Stimulated activated CD8-positive, alpha-beta memory T cell treated with anti-CD3 and anti-CD28 coated beads, Interleukin-4, amount 100 ng/mL, for 48 hours (primary cell): ENCODE measurements around the gene ZFP42.
"Not testable (repeated sequence)": the region's sequence is repeated elsewhere in the genome, so short reads cannot be mapped to it uniquely, and the experiment has no call there.

Source experiments
- DNase-seq: peaks from one replicate; pipeline ENCODE4 v3.0.0-alpha.2; 2020

ZFP42 gene

DNA sequence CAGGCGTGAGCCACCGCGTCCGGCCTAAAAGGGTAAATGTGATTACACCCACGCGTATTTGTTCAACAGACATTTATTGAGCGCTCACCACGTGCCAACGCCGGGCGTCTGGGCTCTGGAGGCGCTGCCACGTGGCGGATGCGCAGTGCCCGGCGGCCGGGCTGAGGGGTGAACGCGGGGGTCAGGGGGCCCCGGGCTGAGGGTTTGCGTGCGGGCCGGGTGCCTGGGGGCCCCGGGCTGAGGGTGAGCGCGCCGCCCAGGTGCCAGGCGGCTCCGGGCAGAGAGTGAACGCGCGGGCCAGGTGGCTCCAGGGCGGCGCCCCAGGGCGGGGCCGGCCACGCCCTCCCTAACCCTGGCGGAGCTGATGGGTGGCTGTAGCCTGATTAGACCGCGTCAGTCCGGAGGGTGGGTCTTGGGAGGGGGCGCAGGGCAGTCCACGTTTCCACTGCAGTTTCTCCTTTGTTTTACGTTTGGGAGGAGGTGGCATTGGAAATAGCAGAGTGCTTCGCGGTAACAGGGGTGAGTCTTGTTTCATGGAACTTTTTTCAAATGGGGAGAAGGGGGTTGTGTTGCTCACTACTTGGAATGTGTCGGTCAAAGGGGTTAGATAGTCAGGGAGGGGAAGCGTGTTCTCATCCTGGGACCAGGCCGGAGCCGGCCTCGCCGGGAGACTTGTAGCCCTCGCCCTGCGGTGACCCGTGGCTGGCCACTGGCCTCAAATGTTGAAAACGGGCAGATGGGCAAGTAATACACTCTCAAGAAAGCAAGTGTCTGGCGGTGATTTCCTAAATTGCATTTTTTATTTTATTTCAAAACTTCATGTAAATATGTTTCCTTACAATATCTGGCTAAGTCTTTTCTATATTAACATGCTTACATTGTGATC, at the start of gene ZFP42:
Gene ZFP42 (plus strand): TSS at position 450 of the 886 bp plus-strand sequence. CDS start 7,037 bp downstream, outside the sequence.
- DNase-seq: no peak

DNA sequence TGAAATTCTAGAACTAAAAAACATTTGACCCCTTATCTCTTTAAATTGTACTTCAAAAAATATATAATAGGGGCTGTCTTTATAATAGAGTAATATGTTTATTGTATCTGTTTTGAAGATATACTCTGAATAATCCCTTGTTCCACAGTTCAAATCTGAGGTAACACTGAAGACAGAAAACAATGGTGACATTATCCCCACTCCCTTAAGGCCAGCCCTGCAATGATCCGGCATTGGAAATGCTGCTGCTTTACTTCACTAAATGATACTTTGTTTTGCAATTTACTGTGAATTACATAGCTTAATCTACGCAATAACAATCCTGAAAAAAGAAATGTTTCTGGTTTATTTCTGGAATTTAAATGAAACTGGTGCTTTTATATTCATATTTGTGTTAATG, 34.4 kb upstream of the ZFP42 start:
- DNase-seq: no peak

DNA sequence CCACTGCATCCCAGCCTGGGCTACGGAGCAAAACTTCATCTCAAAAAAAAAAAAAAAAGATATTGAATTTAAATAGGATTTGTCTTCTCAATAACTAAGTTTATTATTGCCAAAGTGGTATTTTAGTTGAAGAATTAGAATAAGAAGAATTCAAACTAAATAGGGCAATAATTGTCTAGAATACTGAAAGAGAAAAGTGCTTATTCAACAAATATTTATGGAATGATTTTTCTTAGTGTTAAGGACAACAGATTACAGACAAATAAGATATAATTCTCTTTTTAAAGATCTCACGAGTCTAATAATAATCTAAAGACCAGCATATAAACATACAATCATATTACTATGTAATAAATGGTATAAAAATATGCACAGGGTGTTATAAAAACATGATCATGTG, 33.6 kb upstream of the ZFP42 start:
- DNase-seq: no peak

DNA sequence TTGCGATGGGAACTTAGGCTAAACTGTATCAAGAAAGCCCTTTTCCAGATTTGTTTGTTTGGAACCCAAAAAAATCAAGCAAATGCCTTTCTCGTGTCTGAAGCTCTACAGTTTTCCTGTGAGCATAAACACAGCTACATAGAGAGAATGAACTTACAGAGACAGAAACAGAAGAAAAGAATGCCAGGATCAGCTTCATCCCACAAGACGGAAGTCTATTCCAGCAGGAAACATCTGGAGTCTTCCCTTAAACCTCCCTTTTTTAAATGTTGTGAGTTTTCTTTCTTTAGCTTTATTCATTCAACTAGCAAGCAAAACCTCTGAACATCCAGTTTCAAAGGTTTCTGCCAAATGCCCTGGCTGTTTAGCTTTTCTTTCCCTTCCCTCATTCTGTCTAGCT, 32.6 kb upstream of the ZFP42 start:
- no peak for DNase-seq

DNA sequence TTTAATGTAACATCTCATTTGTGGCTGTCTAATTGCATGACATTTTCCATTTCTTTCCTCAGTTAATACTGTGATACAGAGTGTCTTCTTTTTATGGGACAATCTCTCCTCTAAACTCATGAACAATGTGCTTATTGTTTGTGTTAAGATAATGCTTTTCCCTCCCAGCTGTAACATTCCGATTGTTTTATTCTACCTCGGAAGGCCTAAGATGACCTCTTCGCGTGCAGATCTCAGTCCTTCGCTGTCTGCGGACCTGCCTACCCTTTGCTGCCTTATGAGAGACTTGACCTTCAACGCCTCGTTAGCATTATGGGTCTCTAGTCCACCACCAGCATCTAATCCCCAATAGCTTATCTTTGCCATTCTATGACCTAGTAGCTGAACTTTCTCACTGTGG, 29.8 kb upstream of the ZFP42 start:
- DNase-seq: no peak

DNA sequence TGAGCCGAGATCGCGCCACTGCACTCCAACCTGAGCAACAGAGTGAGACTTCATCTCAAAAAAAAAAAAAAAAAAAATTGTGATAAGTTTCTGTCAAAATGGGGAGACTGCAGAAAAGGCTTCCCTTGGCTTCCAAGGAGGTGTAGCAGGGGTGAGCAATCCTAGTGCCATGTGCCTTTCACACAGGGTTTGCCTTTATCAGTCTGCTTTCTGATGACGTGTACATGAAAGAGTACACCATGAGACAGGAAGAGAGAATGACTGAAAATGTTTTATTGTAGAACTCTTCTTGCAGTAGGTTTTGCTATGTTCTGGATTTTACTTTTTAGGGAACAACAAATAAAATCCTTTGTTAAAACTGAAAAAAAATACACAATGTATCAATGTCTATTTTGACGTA, 23.4 kb upstream of the ZFP42 start:
- no peak for DNase-seq

DNA sequence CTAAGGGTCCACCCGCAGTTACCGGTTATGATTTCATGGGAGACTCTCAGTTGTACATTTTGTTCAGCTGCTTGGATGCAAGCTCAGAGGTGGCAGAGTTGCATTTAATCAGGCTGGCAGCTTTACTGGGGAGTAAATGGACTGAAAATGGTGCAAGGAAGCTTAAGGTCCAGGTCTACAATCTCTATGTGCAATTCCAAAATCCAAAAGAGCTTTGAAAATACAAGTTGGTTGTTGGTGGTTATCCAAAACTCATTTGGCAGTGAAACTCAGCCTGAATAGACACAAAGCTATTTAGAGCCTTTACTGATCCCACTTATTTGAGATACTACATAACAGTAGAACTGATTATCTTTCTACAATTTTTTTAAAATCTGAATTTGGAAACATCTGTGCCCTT, 11.8 kb upstream of the ZFP42 start:
- no peak for DNase-seq

DNA sequence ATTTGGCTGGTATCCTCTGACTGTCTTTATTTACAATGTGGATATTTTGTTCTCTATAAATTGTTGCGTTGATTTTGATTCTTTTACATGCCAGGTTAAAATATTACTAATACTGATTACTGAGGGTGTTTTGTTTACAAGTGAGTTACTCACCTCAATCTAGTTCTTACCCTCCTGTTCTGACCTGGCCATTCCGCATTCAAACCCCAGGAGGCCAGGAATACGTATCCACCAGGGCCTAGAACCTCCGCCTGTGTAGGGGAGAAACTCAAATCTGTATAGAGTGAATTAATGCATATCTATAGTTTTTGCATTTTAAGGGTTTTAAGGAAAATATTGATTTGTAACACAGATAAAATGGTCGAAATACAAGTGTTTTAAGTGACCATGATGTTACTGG, 2.6 kb upstream of the ZFP42 start:
- DNase-seq: no peak

DNA sequence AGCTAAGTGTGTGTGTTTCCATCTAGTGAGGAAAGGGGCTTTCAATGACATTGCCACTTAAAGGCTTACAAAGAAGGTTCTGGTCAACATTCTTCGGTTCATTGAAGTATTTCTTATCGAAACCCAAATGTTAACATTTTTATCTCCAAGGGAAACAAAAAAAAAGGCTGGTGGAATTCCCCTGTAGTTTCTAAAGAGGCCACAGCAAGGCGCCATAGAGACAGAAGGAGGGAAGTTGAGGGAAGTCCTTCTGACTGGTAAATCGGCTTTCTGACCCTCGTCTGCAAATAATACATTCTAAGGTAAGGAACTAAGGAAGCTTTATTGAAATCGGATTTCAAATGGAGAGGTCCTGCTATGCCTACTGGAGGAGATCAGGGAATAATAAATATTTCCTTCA, 1.7 kb upstream of the ZFP42 start:
- no peak for DNase-seq

DNA sequence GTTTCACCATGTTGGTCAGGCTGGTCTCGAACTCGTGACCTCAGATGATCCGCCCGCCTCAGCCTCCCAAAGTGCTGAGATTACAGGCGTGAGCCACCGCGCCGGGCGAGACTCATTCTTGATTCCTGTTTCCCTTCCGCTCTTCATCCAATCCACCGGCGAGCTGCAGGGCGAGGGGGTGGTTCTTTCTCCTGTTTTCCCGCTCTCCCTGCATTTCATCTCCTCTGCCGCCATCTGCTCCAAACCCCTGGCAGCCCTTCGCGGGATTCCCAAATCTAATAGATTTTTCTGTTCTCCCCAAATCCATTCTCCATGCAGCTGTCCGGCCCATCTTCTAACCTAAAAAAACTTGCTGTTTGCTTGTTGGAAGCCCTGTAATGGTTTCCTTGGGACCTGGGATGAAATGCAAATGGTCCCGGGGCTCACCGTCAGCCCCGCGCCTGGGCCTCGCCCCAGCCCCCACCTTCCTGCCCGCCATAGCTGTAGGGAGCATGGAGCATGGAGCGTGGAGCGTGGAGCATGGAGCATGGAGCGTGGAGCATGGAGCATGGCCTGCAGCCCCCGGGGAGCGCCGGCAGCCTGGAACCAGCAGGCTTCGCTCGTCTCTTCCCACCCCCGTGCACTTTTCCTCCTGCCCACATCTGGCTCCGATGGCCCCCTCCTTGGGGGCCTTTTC, 1.1 kb downstream of the ZFP42 start:
- no peak for DNase-seq

DNA sequence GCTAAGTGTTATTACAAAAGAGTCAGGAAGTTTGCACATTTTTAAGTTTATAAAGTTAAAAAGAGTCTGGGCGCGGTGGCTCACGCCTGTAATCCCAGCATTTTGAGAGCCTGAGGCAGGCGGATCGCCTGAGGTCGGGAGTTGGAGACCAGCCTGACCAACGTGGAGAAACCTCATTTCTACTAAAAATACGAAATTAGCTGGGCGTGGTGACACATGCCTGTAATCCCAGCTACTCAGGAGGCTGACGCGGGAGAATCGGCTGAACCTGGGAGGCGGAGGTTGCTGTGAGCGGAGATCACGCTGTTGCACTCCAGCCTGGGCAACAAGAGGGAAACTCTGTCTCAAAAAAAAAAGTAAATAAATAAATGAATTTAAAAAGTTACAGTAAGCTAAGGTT, 2.4 kb downstream of the ZFP42 start:
- DNase-seq: not testable (repeated sequence)

DNA sequence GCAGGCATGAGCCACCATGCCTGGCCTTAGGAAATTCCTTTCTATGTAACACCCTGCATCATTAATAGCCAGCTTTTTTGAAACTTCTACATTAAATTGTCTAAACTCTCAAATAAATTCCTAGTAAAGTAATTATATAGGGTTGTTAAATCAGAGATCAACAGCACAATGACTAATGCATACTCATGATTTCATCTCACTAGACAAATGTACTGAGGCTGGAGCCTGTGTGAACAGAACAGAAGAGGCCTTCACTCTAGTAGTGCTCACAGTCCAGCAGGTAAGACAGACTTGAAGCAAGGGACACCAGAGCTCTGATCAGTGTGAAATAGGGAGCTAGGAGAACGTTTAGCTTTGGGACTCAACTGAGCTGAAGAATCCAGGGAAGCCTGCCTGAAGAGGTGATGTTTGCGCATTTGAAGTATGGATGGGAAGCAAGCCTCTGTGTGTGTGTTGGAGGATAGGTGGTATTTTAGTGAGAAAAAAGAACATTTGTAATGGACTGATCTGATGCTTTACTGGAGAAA, 3.9 kb downstream of the ZFP42 start:
- no peak for DNase-seq

DNA sequence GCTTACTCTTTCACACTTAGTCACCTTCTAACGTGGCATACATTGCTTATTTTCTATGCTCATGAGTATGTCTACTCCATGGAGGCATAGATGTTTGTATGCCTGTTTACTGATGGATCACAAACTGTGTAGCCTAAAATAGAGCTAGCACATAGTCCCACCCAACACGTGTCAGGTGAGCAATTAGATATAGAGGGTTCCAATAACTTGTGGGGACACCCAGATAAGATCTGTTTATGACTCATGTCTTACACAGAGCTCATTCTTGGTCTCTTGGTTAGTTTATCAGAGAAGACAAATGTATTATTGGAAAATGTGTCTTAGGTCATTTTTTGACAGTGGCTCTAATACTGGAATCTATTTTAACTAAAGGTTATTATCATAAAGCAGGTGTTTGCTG, 6.8 kb downstream of the ZFP42 start:
- no peak for DNase-seq

DNA sequence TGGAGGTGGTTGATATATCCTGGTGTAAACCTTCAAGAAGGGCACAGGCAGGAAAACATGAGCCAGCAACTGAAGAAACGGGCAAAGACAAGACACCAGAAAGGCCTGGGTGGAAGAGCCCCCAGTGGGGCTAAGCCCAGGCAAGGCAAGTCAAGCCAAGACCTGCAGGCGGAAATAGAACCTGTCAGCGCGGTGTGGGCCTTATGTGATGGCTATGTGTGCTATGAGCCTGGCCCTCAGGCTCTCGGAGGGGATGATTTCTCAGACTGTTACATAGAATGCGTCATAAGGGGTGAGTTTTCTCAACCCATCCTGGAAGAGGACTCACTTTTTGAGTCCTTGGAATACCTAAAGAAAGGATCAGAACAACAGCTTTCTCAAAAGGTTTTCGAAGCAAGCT, 7.2 kb downstream of the ZFP42 start:
- no peak for DNase-seq

DNA sequence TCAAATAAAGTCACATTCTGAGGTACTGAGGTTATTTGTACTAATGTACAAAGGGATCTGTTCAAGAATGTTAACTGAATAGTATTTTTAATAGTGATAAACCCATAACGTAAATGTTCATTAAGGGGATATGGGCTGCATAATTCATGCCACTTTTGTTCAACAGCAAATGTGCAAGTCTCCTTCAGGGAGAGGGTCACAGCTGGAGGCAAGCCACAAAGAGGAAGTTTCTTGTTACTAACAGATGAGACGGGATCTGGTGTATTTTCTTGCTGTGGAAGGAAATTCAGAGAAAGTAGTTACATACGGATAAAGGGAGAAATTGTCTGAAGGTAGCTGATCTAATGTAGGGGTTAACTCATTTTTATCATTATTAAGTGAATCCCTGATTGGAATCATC, 10.0 kb downstream of the ZFP42 start:
- no peak for DNase-seq

DNA sequence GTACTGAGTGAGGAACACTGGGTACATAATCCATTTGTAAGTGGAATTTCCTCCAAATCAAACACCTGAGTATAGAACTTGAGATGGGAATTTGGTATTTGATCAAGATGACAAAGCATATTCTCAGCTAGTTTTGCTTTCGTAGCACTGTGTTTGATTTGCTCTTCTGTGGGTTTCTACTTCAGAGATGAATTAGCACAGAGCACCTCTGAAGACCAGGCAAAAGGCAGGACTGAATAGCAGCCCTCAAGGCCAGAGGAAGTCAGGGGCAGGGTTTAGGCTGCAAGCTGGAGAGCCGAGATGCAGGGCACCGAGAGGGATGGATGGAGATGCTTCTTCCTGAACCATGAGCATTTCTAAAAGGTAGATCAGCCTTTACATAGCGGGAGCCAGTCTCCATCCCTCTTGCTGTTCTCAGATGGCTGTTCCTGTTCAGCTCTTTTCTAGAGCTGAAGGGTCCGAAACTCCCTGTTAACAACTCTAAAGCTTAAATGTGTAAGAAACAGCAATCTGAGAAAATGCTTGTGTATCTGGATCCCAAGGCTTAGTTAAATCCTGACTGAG, 10.8 kb downstream of the ZFP42 start:
- DNase-seq: no peak

DNA sequence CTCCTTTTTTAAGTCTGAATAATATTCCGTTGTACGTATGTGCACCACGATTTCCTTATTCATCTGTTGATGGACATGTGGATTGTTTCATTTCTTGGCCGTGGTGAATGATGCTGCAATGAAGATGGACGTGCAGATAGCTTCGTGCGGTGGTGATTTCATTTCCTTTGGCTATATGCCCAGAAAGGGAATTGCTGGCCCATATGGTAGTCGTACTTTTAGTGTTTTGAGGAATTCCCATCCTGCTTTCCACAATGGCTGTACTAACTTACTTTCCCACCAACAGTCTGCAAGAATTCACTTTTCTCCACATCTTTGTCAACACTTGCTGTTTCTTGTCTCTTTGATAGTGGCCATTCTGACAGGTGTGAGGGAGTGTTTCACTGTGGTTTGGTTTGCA, 12.8 kb downstream of the ZFP42 start:
- no peak for DNase-seq

DNA sequence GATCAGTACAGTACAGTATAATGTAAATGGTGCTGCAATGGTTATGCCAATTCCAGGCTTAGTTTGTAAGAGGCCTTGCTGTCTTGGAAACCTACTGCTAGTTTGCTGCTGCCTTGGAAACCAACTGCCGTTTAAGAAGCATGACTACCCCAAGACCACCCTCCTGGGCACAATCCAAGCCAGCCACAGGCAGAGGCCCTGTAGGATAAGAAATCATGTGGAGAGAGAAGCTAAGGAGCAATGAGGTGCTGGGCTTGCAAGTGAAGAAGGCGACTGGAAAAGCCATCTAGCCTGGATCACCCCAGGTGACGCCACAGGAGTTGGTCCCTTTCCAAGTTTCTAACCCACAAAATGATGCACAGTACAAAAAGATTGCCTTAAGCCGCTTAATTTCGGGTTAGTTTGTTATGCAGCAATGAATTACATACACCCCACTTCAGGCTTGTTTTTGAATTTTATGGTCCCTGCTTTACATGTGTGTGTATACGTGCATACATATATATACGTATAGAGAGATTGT, 16.9 kb downstream of the ZFP42 start:
- DNase-seq: no peak

DNA sequence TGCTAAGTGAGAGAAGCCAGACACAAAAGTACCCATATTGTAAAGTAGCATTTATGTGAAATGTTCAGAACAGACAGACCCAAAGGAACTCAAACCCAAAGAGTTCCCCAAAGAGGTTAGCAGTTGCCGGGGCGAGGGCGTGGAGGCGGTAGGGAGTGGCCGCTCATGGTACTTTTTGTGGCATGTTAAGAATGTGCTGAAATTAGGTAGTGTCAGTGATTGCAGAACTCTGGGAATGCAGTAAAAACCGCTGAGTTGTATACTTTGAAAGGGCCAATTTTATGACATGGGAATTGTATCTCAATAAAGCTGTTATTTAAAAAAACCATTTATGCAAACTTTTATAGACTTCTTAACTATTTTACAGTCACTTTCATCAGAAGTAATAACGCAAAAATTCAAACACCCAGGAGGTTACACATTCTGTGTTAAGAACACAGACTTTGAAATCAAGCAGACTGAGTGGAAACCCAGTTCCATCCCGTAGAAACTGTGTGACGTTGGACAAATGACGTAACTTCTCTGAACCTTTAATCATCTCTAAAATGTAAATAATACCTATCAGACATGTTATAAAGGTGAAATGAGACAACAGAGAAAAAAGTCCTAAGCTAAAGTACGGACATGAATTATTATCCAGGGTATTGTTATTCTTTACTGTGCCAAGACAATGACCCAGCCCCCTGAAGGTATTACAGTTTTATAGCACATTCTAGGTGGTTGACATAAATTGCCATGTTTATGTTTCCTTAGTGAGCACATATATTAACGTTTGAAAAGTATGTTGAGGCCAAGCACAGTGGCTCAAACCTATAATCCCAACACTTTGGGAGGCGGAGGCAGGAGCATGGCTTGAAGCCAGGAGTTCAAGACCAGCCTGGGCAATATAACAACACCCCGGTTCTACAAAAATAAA, 19.7 kb downstream of the ZFP42 start:
- no peak for DNase-seq

DNA sequence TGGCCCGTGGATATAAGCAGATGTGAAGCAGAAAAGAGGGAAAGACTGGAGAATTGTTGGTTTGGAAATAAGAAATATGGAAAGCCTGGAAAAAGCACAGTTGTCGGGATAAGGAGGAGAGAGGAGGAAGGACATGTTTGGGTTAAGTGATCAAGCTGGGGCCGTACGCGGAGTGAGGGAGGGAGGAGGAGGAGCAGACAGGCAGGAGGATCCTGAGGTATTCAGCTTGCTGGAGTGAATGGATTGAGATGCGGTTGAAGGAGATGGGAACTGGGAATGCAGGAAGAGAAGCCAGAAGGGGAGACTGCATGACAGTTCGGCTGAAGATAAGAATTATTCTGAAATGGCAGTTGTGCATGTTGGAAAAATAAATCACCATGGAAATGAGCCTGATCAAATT, 21.2 kb downstream of the ZFP42 start:
- DNase-seq: no peak

DNA sequence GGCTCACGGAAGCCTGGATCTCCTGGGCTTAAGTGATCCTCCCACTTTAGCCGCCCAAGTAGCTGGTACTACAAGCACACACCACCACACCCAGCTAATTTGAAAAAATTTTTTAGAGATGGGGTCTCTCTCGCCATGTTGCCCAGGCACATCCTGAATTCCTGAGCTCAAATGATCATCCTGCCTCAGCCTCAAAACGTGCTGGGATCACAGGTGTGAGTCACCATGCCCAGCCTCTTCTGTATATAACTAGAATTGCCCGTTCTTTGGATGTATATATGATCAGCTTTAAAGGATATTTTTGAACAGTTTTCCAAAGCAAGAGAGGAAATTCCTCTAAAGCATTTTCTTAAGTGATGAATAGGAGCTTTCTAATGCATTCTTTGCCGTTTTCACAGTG, 22.7 kb downstream of the ZFP42 start:
- no peak for DNase-seq

DNA sequence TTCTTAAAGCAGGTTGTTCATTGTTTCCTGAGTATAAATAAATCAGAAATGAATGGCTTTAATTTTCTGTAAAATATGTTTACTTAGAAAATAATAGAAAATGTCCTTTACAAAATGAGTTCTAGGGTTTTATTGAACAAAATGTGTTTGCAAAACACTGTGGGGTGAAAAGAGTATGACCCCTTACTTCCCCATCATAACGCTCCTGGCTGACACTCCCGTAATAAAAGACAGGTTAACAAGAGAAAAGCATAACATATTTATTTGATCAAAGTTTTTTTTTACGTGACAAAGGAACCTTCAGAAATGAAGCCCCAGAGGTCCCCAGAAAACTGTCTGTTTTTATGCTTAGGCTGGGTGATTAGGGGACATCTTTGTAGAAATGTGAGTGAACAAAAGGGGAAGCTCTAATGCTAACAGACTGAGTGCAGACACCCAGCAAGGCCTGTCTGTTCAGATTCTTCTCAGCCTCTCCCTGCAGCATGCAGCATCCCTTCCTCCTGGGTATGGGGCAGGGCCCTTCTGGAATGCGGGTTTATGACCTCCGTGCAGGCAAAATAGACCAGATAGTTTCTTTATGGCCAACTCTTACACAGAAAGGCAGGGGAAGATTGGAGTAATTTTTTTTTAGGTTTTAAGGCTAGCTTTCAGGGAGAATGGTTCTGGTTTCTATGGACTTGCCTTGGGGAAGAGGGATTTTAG, 26.1 kb downstream of the ZFP42 start:
- no peak for DNase-seq
